ENCODE results near the gene FLT1. TPM values are rescaled to one million over a fixed set of nuclear protein-coding genes. Genes with fewer than 3 reads are reported as not detected.
A peak's percentile ranks its signal among the peaks of the same experiment; 100 is the strongest.

The FLT1 gene
- total and polyA plus RNA-seq, 2 donors = 4.3 to 5.5 TPM

GRCh38 chr13:28531077-28531844, 36.3 kb upstream of the FLT1 start:
- Histone ChIP-seq H3K27ac (ENCODE audit: low read depth in 1 of 2, low read length in 1 of 2) (no peak overlapping the region), H3K4me3 (ENCODE audit: low read length in 2 of 2) (peak overlapping the region in 1 of 2 donors; percentile 13), H3K27me3 (ENCODE audit: control insufficient read depth in 2 of 2, insufficient read depth in 1 of 2, low read length in 1 of 2) (peaks cover 46 to 84% of the 10 kb centered on the region in 2 donors), H3K4me1 (ENCODE audit: control insufficient read depth in 2 of 2, insufficient read depth in 2 of 2, low read length in 2 of 2) (peaks cover 0 to 14% of the 10 kb centered on the region in 2 donors), H3K9me3 (ENCODE audit: control insufficient read depth in 2 of 2, insufficient read depth in 1 of 2, low read length in 1 of 2) (peaks cover 1 to 9% of the 10 kb centered on the region in 2 donors), H3K36me3 (ENCODE audit: control insufficient read depth in 2 of 2, insufficient read depth in 2 of 2, low read length in 1 of 2) (no peaks in the 10 kb centered on the region)
- 2% methylated on average over 39 of the region's 39 CpGs for WGBS
- DNase-seq (ENCODE audit: low read depth in 6 of 9, low spot score in 9 of 9) = peak in 1 of 9 donors; percentile 18

- peaks cover 0 to 14% of the 10 kb centered on the region in 2 donors for H3K4me1 ChIP-seq (ENCODE audit: control insufficient read depth in 2 of 2, insufficient read depth in 2 of 2, low read length in 2 of 2)
- DNase-seq (ENCODE audit: low read depth in 6 of 9, low spot score in 9 of 9) = peak in 1 of 9 donors; percentile 7
- no peak overlapping the region for H3K27ac ChIP-seq (ENCODE audit: low read depth in 1 of 2, low read length in 1 of 2)
- peaks cover 46 to 83% of the 10 kb centered on the region in 2 donors for H3K27me3 ChIP-seq (ENCODE audit: control insufficient read depth in 2 of 2, insufficient read depth in 1 of 2, low read length in 1 of 2)
- 70% methylated on average over 3 of the region's 3 CpGs for WGBS
- no peak overlapping the region for H3K4me3 ChIP-seq (ENCODE audit: low read length in 2 of 2)
- H3K36me3 ChIP-seq (ENCODE audit: control insufficient read depth in 2 of 2, insufficient read depth in 2 of 2, low read length in 1 of 2) = no peaks in the 10 kb centered on the region
- peaks cover 1 to 8% of the 10 kb centered on the region in 2 donors for H3K9me3 ChIP-seq (ENCODE audit: control insufficient read depth in 2 of 2, insufficient read depth in 1 of 2, low read length in 1 of 2)
Measured at GRCh38 chr13:28530729-28531076, 35.8 kb upstream of the FLT1 start.

- 95% methylated on average over 1 of the region's 1 CpG for WGBS
- no peak for DNase-seq (ENCODE audit: low read depth in 6 of 9, low spot score in 9 of 9)
- Histone ChIP-seq H3K4me1 (ENCODE audit: control insufficient read depth in 2 of 2, insufficient read depth in 2 of 2, low read length in 2 of 2) (peaks cover 0 to 14% of the 10 kb centered on the region in 2 donors), H3K27me3 (ENCODE audit: control insufficient read depth in 2 of 2, insufficient read depth in 1 of 2, low read length in 1 of 2) (peaks cover 42 to 74% of the 10 kb centered on the region in 2 donors), H3K27ac (ENCODE audit: low read depth in 1 of 2, low read length in 1 of 2) (no peak overlapping the region), H3K4me3 (ENCODE audit: low read length in 2 of 2) (no peak overlapping the region), H3K36me3 (ENCODE audit: control insufficient read depth in 2 of 2, insufficient read depth in 2 of 2, low read length in 1 of 2) (no peaks in the 10 kb centered on the region), H3K9me3 (ENCODE audit: control insufficient read depth in 2 of 2, insufficient read depth in 1 of 2, low read length in 1 of 2) (peaks cover 0 to 1% of the 10 kb centered on the region in 2 donors)
Measured at GRCh38 chr13:28529836-28530235, 34.9 kb upstream of the FLT1 start.

GRCh38 chr13:28528848-28529247, 33.9 kb upstream of the FLT1 start:
- Histone ChIP-seq H3K4me3 (ENCODE audit: low read length in 2 of 2) (no peak overlapping the region), H3K9me3 (ENCODE audit: control insufficient read depth in 2 of 2, insufficient read depth in 1 of 2, low read length in 1 of 2) (no peaks in the 10 kb centered on the region), H3K27me3 (ENCODE audit: control insufficient read depth in 2 of 2, insufficient read depth in 1 of 2, low read length in 1 of 2) (peaks cover 34 to 65% of the 10 kb centered on the region in 2 donors), H3K36me3 (ENCODE audit: control insufficient read depth in 2 of 2, insufficient read depth in 2 of 2, low read length in 1 of 2) (no peaks in the 10 kb centered on the region), H3K4me1 (ENCODE audit: control insufficient read depth in 2 of 2, insufficient read depth in 2 of 2, low read length in 2 of 2) (peaks cover 0 to 14% of the 10 kb centered on the region in 2 donors), H3K27ac (ENCODE audit: low read depth in 1 of 2, low read length in 1 of 2) (no peak overlapping the region)
- DNase-seq (ENCODE audit: low read depth in 6 of 9, low spot score in 9 of 9) = no peak
- WGBS = 96% methylated on average over 3 of the region's 3 CpGs

- WGBS = 79% methylated on average over 3 of the region's 3 CpGs
- peaks cover 30 to 60% of the 10 kb centered on the region in 2 donors for H3K27me3 ChIP-seq (ENCODE audit: control insufficient read depth in 2 of 2, insufficient read depth in 1 of 2, low read length in 1 of 2)
Measured at GRCh38 chr13:28528388-28528787, 33.5 kb upstream of the FLT1 start.

GRCh38 chr13:28527629-28528028, 32.7 kb upstream of the FLT1 start:
- Histone ChIP-seq H3K9me3 (ENCODE audit: control insufficient read depth in 2 of 2, insufficient read depth in 1 of 2, low read length in 1 of 2) (no peaks in the 10 kb centered on the region), H3K27ac (ENCODE audit: low read depth in 1 of 2, low read length in 1 of 2) (no peak overlapping the region), H3K36me3 (ENCODE audit: control insufficient read depth in 2 of 2, insufficient read depth in 2 of 2, low read length in 1 of 2) (no peaks in the 10 kb centered on the region), H3K4me1 (ENCODE audit: control insufficient read depth in 2 of 2, insufficient read depth in 2 of 2, low read length in 2 of 2) (peaks cover 0 to 14% of the 10 kb centered on the region in 2 donors), H3K4me3 (ENCODE audit: low read length in 2 of 2) (no peak overlapping the region), H3K27me3 (ENCODE audit: control insufficient read depth in 2 of 2, insufficient read depth in 1 of 2, low read length in 1 of 2) (peaks cover 23 to 53% of the 10 kb centered on the region in 2 donors)
- DNase-seq (ENCODE audit: low read depth in 6 of 9, low spot score in 9 of 9) = peak in 1 of 9 donors; percentile 16
- 14% methylated on average over 13 of the region's 13 CpGs for WGBS

More at GRCh38 chr13:28528388-28528787, 33.5 kb upstream of the FLT1 start:
- Histone ChIP-seq H3K4me1 (ENCODE audit: control insufficient read depth in 2 of 2, insufficient read depth in 2 of 2, low read length in 2 of 2) (peaks cover 0 to 14% of the 10 kb centered on the region in 2 donors), H3K9me3 (ENCODE audit: control insufficient read depth in 2 of 2, insufficient read depth in 1 of 2, low read length in 1 of 2) (no peaks in the 10 kb centered on the region), H3K4me3 (ENCODE audit: low read length in 2 of 2) (no peak overlapping the region), H3K36me3 (ENCODE audit: control insufficient read depth in 2 of 2, insufficient read depth in 2 of 2, low read length in 1 of 2) (no peaks in the 10 kb centered on the region), H3K27ac (ENCODE audit: low read depth in 1 of 2, low read length in 1 of 2) (no peak overlapping the region)
- DNase-seq (ENCODE audit: low read depth in 6 of 9, low spot score in 9 of 9) = no peak

GRCh38 chr13:28526876-28527275, 31.9 kb upstream of the FLT1 start:
- Histone ChIP-seq H3K9me3 (ENCODE audit: control insufficient read depth in 2 of 2, insufficient read depth in 1 of 2, low read length in 1 of 2) (no peaks in the 10 kb centered on the region), H3K4me3 (ENCODE audit: low read length in 2 of 2) (no peak overlapping the region), H3K4me1 (ENCODE audit: control insufficient read depth in 2 of 2, insufficient read depth in 2 of 2, low read length in 2 of 2) (peaks cover 0 to 12% of the 10 kb centered on the region in 2 donors), H3K27me3 (ENCODE audit: control insufficient read depth in 2 of 2, insufficient read depth in 1 of 2, low read length in 1 of 2) (peaks cover 16 to 46% of the 10 kb centered on the region in 2 donors), H3K36me3 (ENCODE audit: control insufficient read depth in 2 of 2, insufficient read depth in 2 of 2, low read length in 1 of 2) (no peaks in the 10 kb centered on the region), H3K27ac (ENCODE audit: low read depth in 1 of 2, low read length in 1 of 2) (no peak overlapping the region)
- no peak for DNase-seq (ENCODE audit: low read depth in 6 of 9, low spot score in 9 of 9)
- 84% methylated on average over 10 of the region's 10 CpGs for WGBS

- H3K27me3 ChIP-seq (ENCODE audit: control insufficient read depth in 2 of 2, insufficient read depth in 1 of 2, low read length in 1 of 2) = peaks cover 0 to 6% of the 10 kb centered on the region in 2 donors
- WGBS = 97% methylated on average over 8 of the region's 8 CpGs
- no peak for DNase-seq (ENCODE audit: low read depth in 6 of 9, low spot score in 9 of 9)
- H3K9me3 ChIP-seq (ENCODE audit: control insufficient read depth in 2 of 2, insufficient read depth in 1 of 2, low read length in 1 of 2) = no peaks in the 10 kb centered on the region
- no peaks in the 10 kb centered on the region for H3K36me3 ChIP-seq (ENCODE audit: control insufficient read depth in 2 of 2, insufficient read depth in 2 of 2, low read length in 1 of 2)
- H3K4me3 ChIP-seq (ENCODE audit: low read length in 2 of 2) = no peak overlapping the region
- no peaks in the 10 kb centered on the region for H3K4me1 ChIP-seq (ENCODE audit: control insufficient read depth in 2 of 2, insufficient read depth in 2 of 2, low read length in 2 of 2)
- H3K27ac ChIP-seq (ENCODE audit: low read depth in 1 of 2, low read length in 1 of 2) = no peak overlapping the region
Measured at GRCh38 chr13:28522871-28523270, 27.9 kb upstream of the FLT1 start.

- Histone ChIP-seq H3K27me3 (ENCODE audit: control insufficient read depth in 2 of 2, insufficient read depth in 1 of 2, low read length in 1 of 2) (no peaks in the 10 kb centered on the region), H3K9me3 (ENCODE audit: control insufficient read depth in 2 of 2, insufficient read depth in 1 of 2, low read length in 1 of 2) (no peaks in the 10 kb centered on the region), H3K4me1 (ENCODE audit: control insufficient read depth in 2 of 2, insufficient read depth in 2 of 2, low read length in 2 of 2) (no peaks in the 10 kb centered on the region), H3K36me3 (ENCODE audit: control insufficient read depth in 2 of 2, insufficient read depth in 2 of 2, low read length in 1 of 2) (no peaks in the 10 kb centered on the region), H3K27ac (ENCODE audit: low read depth in 1 of 2, low read length in 1 of 2) (no peak overlapping the region), H3K4me3 (ENCODE audit: low read length in 2 of 2) (no peak overlapping the region)
- DNase-seq (ENCODE audit: low read depth in 6 of 9, low spot score in 9 of 9) = no peak
- WGBS = 96% methylated on average over 4 of the region's 4 CpGs
Measured at GRCh38 chr13:28513745-28514144, 18.8 kb upstream of the FLT1 start.
